ENCODE measurements around the gene ENOX1.

DNA sequence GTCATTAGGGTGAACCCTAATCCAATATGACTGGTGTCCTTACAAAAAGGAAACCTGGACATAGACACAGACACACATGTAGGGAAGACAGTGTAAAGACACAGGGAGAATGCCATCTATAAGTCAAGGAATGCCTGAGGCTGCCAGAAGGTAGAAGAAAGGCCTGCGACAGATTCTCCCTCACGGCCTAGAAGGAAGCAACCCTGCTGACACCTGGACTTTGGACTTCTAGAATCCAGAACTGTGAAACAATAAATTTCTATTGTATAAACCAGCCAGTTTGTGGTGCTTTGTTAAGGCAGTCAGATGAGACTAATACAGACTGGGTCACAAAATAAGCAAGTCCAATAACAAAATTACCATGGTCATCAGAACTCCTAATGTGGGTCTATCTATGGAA lies 120.4 kb downstream of the ENOX1 start:
- TF ChIP-seq ELF4 (CRISPR knock-in tag; IDR thresholded peaks at IDR 0.05; ENCODE audit: low read depth) = no peak
- TF ChIP-seq, protein P1, sequence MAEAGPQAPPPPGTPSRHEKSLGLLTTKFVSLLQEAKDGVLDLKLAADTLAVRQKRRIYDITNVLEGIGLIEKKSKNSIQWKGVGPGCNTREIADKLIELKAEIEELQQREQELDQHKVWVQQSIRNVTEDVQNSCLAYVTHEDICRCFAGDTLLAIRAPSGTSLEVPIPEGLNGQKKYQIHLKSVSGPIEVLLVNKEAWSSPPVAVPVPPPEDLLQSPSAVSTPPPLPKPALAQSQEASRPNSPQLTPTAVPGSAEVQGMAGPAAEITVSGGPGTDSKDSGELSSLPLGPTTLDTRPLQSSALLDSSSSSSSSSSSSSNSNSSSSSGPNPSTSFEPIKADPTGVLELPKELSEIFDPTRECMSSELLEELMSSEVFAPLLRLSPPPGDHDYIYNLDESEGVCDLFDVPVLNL (CRISPR knock-in tag; IDR thresholded peaks at IDR 0.05; ENCODE audit: borderline replicate concordance, low read depth) = no peak
- TF ChIP-seq, protein P2, sequence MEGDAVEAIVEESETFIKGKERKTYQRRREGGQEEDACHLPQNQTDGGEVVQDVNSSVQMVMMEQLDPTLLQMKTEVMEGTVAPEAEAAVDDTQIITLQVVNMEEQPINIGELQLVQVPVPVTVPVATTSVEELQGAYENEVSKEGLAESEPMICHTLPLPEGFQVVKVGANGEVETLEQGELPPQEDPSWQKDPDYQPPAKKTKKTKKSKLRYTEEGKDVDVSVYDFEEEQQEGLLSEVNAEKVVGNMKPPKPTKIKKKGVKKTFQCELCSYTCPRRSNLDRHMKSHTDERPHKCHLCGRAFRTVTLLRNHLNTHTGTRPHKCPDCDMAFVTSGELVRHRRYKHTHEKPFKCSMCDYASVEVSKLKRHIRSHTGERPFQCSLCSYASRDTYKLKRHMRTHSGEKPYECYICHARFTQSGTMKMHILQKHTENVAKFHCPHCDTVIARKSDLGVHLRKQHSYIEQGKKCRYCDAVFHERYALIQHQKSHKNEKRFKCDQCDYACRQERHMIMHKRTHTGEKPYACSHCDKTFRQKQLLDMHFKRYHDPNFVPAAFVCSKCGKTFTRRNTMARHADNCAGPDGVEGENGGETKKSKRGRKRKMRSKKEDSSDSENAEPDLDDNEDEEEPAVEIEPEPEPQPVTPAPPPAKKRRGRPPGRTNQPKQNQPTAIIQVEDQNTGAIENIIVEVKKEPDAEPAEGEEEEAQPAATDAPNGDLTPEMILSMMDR (IDR thresholded peaks at IDR 0.05) = no peak
- TF ChIP-seq, protein P3, sequence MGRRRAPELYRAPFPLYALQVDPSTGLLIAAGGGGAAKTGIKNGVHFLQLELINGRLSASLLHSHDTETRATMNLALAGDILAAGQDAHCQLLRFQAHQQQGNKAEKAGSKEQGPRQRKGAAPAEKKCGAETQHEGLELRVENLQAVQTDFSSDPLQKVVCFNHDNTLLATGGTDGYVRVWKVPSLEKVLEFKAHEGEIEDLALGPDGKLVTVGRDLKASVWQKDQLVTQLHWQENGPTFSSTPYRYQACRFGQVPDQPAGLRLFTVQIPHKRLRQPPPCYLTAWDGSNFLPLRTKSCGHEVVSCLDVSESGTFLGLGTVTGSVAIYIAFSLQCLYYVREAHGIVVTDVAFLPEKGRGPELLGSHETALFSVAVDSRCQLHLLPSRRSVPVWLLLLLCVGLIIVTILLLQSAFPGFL (CRISPR knock-in tag; IDR thresholded peaks at IDR 0.05; ENCODE audit: borderline replicate concordance) = no peak
- no peak for TF ChIP-seq NR2C2 (CRISPR knock-in tag; IDR thresholded peaks at IDR 0.05)
- TF ChIP-seq, protein P4, sequence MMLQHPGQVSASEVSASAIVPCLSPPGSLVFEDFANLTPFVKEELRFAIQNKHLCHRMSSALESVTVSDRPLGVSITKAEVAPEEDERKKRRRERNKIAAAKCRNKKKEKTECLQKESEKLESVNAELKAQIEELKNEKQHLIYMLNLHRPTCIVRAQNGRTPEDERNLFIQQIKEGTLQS (CRISPR knock-in tag; conservative IDR thresholded peaks at IDR 0.05) = no peak
- no peak for TF ChIP-seq IRF2 (CRISPR knock-in tag; IDR thresholded peaks at IDR 0.05; ENCODE audit: borderline replicate concordance, low read depth)
- no peak for TF ChIP-seq NFATC4 (CRISPR knock-in tag; IDR thresholded peaks at IDR 0.05)
- TF ChIP-seq, protein P5, sequence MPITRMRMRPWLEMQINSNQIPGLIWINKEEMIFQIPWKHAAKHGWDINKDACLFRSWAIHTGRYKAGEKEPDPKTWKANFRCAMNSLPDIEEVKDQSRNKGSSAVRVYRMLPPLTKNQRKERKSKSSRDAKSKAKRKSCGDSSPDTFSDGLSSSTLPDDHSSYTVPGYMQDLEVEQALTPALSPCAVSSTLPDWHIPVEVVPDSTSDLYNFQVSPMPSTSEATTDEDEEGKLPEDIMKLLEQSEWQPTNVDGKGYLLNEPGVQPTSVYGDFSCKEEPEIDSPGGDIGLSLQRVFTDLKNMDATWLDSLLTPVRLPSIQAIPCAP (CRISPR knock-in tag; IDR thresholded peaks at IDR 0.05) = no peak
- TF ChIP-seq, protein P6, sequence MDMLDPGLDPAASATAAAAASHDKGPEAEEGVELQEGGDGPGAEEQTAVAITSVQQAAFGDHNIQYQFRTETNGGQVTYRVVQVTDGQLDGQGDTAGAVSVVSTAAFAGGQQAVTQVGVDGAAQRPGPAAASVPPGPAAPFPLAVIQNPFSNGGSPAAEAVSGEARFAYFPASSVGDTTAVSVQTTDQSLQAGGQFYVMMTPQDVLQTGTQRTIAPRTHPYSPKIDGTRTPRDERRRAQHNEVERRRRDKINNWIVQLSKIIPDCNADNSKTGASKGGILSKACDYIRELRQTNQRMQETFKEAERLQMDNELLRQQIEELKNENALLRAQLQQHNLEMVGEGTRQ (CRISPR knock-in tag; IDR thresholded peaks at IDR 0.05) = no peak
